Measurements from ENCODE around the gene CLDN7.

Gene CLDN7, protein sequence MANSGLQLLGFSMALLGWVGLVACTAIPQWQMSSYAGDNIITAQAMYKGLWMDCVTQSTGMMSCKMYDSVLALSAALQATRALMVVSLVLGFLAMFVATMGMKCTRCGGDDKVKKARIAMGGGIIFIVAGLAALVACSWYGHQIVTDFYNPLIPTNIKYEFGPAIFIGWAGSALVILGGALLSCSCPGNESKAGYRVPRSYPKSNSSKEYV

DNA sequence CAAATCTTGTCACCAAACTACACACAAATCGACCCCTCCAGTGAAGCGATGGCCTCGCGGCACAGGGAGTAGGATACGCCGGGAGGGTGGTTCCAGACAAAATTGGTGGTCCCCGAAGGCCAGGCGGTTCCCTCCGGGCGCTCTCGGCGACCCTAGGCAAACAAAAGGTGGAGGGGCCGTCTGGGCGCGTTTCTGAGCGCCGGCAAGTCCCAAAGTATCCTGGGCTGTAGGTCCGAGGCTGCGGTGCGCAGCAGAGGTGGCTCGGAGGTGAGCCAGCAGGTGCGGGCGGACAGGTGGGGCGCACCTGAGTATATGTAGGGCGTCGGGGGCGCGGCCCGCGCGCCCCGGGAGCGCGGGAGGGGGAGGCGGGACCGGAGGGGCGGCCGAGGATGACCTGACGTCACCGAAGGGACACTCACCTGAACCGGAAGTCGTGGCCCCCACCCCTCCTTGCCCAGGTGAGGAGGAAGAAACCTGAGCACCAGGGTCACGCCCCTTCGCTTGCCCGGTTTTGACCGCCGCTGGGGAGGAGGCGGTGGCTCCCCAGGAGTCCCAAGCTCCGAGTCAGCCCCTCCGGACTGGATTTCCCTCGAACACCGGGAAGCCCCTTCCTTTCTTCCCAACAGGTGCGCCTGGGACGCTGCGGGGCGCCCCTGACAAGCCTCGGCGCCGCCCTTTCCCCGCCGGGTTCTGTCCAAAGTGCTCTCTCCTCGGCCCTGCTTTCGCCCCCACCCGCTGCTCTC lies at the start of gene CLDN7:
Gene CLDN7 (minus strand): TSS at position 287 of the 743 bp plus-strand sequence. CDS start 435 bp downstream, outside the sequence.
- DNase-seq (ENCODE audit: low read depth, low spot score) = peak; percentile 89

- no peak for DNase-seq (ENCODE audit: low read depth, low spot score)
These were observed 48.9 kb upstream of the CLDN7 start for GRCh38 chr17:7311110-7311705.

DNA sequence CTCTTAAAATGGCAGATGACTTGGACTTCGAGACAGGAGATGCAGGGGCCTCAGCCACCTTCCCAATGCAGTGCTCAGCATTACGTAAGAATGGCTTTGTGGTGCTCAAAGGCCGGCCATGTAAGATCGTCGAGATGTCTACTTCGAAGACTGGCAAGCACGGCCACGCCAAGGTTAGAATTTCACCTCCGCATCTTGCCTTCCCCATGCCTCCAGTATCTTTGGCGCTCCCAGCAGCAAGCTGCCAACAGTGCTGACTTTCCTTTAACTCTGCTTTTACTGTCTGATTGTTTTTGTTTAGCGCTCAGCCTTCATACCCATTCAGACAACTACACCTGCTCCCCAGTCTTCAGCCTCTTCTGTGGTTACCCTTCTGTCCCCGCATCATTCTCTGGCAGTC lies 47.4 kb upstream of the CLDN7 start:
- no peak for DNase-seq (ENCODE audit: low read depth, low spot score)

DNA sequence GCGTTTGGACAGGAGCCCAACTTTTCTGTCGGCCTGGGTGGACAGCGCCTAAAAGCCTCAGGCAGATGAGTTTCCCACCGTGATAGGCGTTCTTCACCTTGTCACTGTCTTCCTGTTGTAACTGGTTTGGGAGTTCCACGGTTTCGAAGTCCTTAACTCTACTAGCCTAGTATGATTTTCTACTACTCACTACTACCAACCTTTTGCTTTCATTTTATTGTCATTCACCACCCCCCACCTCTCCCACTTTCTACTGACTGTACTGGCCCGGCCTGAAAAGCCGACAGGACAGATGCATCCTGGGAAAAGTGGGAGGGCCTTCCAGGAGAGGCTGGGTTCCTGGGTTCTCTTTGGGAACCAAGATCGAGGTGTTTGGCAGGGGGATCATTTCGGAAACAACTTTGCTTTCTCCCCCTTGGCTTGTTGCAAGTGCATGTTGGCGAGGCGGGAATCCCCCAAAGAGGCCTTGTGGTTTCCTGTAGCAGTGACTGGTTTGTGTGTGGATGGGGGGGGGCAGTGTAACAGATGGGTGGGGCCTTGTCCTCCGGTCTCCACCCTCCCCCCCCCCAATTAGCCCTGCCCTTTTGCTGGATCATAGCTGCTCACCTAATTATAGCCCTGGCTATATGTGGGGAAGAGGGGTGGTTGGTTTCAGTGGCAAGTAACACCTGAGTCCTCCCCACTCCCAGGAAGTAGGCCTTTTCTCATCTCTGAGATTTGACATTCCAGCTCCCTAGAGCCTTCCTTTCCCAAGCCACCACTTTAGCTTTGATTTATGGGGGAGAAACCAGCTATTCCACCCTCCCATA lies 46.6 kb upstream of the CLDN7 start:
- DNase-seq (ENCODE audit: low read depth, low spot score) = peak; percentile 75

DNA sequence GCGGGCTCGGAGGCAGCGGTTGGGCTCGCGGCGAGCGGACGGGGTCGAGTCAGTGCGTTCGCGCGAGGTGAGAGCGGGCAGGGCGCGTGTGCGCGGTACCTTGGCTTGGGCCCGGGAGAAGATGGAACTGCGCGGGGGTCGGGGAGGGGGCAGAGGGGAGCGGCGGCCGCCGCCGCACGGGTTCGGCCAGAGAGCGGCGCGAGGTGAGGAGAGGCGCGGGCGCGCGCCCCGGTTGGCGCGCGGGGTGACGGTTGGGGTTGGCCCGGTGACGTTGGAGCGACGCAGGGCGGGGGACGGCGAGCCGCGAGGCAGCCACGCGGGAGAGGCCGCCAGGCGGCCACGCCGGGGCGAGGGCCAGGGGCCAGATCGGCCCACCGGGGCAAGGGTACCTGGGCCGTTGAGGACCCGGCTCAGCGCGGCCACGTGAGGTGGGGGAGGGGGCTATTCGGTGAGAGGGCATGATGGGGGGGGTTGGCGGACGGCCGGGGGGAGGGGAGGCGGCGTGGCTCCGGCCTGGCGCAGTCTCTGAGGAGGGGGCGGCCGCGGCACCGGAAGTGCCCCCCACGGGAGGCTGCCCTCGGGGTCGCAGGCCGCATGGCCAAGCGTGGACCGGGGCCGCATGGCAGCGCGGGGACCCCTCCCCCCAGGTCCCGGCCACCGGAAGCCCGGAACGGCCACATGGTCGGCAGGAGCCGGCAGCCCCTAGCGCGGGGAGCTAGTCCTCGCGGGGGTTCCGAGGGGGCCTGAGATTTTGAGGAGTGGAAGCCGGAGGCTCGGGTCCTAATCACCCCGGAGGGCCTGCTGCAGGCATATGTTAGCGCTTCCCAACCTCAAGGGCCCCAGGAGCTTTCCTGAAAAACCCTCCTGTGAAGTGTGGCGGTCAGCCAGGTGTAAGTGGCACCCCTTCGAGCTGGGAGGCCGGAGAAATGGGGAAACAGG lies 45.7 kb upstream of the CLDN7 start:
- DNase-seq (ENCODE audit: low read depth, low spot score) = peak; percentile 50

DNA sequence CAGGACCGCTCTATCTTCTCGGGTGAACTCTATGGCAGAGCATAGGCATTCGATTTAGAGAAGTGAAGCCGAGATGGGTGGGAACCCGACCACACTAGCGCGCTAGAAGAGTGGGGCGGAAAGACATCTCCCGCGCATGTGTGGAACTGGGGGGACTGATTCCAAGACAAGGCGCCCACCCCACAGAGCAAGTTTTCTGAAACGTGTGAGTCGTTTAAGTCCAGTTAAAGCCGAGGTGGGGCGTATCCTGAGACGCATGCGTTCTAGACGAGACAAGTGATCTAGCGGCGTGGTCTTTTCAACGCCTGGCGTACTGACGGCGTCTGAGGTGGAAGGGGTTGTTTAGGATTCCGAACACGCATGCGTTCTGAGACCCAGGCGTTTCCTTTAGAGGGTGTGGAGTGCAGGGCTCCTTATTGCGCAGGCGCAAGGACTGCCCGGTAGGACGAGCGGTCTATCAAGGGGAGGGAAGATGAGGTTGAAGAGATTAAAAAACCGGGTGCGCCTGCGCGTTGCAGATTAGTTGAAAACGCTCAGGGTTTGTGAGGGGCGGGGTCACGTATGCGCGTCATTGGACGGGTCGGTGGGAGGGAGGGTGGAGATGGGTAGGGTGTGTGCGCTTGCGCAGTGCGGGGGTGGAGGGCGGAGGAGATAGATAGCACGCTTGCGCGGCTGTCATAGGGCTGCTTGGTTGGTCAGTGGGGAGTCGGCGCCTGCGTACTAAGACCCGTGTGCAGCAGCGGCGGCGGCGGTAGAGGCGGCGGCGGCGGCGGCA lies 44.8 kb upstream of the CLDN7 start, which contains the start of gene EIF5A:
Gene EIF5A (plus strand): TSS at position 718 of the 775 bp plus-strand sequence. CDS start 2,008 bp downstream, outside the sequence.
- DNase-seq (ENCODE audit: low read depth, low spot score) = peak; percentile 100

- no peak for DNase-seq (ENCODE audit: low read depth, low spot score)
These were observed 41.9 kb upstream of the CLDN7 start for GRCh38 chr17:7304179-7304578.

DNA sequence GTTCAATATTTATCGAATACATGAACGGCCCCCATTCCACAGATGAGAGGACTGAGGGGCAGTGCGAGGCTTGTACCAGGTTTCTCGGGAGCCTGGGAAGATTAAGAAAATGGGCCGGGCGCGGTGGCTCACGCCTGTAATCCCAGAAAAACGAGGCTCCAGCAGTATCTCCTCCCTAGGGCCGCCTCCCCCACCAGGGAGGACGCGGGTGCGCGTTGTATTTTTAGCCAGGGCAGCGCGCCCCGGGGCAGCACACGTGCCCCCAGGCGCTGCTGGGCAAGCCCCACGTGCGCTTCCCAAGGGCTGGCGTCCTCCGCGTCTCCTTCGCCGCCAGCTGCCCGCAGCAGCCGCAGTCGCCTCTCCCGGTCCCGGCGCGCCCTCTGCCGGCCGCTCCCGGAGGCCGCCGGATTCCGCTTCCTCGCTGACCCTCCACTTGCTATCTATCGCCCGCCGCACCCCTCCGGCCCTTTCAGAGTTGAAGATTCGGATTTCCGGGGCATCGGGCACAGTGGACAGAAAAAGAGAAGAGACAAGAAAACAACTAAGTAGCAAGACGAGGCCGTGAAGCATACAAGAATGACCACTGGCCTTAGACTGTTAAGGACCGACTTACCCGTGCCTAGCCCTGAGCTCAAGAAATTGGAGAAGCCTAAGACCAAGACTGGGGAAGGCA lies 34.0 kb upstream of the CLDN7 start:
- peak; percentile 97 for DNase-seq (ENCODE audit: low read depth, low spot score)

DNA sequence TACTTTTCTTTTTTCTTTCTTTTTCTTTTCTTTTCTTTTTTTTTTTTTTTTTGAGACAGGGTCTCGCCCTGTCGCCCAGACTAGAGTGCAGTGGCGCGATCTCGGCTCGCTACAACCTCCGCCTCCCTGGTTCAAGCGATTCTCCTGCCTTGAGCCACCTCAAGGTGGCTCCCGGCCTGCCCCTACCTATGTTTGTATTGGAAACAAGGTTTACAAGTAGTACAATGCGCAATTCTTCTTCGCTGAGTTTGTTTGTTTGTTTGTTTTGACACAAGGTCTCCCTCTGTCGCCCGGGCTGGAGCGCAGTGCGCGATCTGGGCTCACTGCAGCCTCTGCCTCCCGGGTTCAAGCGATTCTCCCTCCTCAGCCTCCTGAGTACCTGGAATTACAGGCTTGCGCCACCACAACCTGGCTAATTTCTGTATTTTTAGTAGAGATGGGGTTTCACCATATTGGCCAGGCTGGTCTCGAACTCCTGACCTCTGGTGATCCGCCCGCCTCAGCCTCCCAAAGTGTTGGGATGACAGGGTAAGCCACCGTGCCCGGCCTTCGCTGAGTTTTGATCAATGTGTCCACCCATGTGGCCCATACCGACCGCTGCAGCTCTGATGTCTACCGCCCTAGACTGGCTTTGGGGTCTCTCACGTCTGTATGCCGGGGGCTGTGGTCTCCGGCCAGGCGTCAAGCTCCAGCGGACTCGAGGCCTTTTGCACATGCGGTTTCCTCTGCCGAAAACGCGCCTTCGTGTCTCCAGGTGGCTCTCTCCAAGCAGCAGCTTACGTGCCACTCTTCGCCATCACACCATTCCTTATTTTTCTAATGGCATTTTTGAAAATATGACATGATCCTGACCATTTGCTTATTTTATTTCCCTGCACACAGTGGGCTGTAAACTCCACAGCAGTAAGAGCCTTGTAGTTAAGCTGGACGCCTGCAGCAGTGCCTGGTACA lies 33.2 kb upstream of the CLDN7 start:
- peak; percentile 58 for DNase-seq (ENCODE audit: low read depth, low spot score)

DNA sequence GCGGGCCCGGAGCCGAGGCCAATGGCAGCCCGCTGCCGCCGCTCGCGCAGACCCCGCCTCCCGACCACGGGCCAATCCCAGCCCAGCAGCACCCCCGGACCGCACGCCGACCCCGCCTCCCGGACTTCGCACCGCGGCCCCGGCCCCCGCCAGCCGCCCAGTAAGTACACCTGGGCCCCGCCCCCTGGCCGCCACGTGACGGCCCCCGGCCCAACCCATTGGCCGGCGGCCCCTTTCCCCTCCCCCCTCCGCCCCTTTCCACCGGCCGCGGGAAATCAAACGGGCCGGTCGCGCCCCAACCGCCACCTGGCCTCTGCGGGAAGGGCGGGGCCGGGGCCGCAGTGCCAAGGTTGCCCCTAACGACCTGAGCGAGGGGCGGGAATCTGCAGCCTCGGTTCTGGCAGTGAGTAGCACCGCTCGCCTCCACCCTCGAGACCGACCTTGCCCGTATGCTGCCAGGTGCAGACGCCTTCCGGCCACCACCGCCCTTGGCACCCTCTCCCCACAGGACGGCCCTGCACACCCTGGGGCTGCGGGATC lies 32.4 kb upstream of the CLDN7 start, which contains the start of gene YBX2:
Gene YBX2 (minus strand): TSS at position 26 of the 540 bp plus-strand sequence. CDS start 139 bp downstream, outside the sequence.
- DNase-seq (ENCODE audit: low read depth, low spot score) = peak; percentile 85

DNA sequence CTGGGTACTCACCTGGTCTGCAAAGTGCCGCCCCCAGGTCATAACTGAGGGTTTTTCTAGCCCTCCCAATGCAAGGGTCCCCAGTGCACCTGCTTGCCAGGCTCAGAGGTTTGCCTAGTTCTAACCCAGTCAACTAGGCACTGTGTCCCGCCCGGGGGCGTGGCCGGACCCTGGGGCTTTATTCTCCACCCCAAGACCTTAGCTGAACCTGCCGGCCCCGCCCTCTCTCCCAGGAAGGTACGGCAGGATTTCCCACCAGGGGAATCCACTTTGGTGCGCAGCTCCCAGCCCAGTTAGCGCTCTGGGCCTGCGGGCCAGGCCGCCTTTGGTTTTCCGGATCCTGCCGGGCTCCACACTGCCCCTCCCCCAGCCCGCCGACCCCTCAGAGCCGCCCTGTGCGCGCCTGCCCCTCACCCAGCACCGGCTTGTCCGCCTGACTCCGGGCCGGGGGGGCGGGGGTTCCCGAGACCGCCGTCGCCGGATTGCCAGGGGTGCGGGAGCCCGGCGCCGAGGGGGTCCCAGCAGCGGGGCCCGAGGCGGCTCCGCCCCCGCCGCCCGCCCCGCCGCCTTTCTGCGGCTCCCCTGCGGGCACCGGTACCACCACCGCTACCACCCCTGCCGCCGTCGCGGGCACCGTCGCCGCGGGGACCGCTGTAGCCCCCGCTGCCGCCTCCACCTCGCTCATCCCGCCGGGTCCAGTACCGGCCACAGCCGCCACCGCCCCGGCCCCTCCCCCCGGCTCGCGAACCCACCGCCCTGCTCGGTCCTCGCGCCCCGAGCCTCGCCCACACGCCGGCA lies 31.7 kb upstream of the CLDN7 start:
- peak; percentile 79 for DNase-seq (ENCODE audit: low read depth, low spot score)

DNA sequence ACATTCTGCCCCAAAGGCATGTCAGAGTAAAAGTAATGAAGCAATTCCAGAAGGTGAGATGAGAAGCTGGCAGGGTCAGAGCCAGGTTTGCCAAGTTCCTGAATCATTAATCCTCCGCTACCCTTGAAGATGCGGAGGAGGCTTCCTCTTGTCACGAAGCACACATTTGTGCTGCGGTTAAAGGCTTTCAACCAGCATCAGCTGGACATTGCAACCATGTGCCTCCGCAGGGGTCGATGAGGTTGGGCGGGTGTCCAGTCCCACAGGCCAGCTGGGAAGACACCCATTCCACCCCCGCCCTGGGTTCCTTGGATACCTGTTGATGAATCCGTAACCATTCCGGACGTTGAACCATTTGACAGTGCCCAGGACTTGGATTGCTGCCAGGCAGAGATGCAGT lies 30.9 kb upstream of the CLDN7 start:
- no peak for DNase-seq (ENCODE audit: low read depth, low spot score)

- DNase-seq (ENCODE audit: low read depth, low spot score) = no peak
These were observed 30.5 kb upstream of the CLDN7 start for GRCh38 chr17:7292729-7293128.

DNA sequence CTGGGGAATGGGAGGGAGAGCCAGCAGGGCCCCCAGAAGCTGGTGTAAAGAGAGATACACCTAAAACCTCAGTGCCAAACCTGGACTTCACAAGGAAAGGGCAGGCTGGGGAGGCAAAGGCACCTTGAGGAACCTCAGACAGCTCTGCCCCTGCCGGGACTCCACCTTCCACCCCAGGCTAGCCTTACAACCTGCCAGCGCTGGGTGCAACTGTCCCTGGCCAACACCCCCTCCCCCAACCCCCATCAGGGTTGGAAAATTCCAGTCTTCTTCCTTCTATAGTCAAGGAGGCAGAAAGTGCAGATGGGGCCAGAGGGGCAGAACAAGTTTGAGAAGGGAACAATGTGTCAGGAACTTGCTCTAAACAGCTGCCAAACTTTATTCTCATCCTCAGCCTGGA lies 29.9 kb upstream of the CLDN7 start:
- DNase-seq (ENCODE audit: low read depth, low spot score) = no peak

GRCh38 chr17:7290685-7291084 lies 28.4 kb upstream of the CLDN7 start:
- no peak for DNase-seq (ENCODE audit: low read depth, low spot score)

- DNase-seq (ENCODE audit: low read depth, low spot score) = no peak
These were observed 27.9 kb upstream of the CLDN7 start for GRCh38 chr17:7290166-7290565.
